SIG-M5 (cell line): ENCODE measurements around the gene CD40.

ENCODE experiments used
- DNase-seq: peaks from one replicate; lab custom pipeline; 2025; lab: John Stamatoyannopoulos, UW

The CD40 gene

DNA sequence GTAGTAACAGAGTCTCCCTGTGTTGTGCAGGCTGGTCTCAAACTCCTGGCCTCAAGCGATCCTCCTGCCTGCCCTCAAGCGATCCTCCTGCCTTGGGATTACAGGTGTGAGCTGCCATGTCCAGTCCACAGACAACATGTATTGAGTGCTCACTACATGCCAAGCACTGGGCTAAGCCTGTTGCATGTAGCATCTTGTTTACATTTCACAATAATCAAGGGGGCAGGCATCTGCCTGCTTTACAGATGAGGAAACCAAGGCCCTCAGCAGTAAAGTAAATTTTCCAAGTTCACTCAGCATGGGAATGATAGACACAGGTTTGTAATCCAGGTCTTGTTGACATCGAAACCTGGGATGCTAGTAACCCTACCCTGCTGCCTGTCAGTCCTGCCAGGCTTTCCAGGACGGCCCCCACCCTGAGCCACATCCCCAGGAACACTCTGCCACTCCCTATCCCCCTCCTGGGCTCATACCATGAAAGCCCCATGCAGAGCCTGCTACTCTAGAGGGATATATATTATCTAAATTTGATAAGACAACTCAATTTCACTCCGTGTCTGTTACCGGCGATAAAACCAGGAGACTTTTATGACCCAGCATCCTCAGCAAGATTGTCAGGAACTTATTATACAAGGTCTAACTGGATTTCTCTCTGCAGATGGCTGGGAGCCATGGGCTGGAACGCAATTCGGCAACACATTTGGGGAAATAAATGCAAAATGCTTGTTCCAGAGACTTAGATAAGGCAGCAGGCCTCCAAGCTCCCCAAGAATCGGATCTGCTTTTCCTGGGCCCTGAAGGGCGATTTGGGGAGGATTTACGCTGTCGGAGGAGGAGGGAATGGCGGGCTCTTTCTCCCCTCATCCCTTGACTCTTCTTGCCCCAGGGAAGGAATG, 30.4 kb downstream of the CD40 start:
- no peak for DNase-seq

DNA sequence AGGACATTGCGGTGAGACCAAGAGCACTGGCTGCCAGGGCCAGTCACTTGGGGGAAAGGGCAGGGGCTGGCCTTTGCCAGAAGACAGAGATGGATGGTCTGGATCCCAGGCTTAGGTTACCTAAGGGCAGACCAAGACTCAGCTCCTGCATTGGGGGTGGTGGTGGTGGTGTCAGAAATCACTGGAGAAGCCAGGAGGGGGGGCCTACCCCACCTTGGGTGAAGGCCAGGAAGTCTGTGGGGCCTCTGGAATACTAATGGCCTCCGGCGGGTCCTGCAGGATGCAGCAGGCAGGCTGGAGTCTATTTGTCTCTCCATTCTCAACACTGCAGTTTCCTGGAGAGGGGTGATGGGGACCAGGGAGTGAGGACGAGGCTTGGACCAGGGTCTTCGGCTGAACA, 32.8 kb downstream of the CD40 start:
- DNase-seq: no peak

DNA sequence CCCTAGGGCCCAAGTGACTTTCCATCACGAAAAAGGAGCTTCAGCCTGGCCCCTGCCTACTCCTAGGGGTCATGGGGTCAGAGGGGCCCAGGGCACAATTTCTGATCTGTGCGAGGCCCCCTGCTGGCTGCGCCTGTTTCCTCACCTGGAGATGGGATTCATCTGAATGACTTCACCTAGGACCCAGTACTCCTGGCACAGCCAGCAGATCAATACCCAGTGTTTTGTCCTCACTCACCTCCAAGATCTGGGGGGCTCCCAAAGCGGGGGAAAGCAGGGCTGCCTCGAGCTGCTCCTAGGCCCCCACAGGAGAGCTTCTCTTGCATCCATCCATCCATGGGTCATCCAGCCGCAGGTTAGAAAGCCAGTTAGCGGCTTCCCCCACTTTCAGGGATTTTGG, 33.8 kb downstream of the CD40 start:
- no peak for DNase-seq

DNA sequence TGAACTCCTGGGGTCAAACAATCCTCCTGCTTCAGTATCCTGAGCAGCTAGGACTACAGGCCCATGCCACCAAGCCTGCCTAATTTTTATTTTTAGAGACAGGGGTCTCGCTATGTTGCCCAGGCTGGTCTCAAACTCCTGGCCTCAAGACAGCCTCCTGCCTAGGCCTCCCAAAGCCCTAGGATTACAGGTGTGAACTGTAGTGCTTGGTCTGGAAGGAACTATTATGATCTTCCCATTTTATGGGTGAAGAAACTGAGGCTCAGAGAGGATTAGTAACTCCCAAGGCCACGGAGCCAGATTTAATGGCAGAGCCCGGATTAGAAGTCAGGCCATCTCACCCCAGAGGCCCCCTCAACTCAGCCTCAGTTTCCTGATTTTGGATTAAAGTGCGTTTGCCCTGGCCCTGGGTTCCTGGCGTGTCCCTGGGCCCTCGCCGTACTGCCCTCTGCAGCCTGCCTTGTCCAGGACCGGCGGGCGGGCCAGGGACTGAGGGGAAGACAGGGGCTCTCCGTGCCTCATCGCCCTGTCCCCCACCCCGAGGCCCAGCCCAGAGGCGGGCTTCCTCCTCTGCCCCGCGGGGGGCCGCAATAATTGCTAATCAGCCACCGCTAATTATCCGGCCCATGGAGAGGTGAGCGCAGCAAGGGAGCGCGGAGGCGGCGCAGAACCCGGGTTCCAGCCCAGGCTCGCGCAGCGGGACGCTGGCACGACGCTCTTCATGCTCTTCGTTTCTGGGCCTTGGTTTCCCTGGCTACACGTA, 34.9 kb downstream of the CD40 start:
- DNase-seq: no peak

DNA sequence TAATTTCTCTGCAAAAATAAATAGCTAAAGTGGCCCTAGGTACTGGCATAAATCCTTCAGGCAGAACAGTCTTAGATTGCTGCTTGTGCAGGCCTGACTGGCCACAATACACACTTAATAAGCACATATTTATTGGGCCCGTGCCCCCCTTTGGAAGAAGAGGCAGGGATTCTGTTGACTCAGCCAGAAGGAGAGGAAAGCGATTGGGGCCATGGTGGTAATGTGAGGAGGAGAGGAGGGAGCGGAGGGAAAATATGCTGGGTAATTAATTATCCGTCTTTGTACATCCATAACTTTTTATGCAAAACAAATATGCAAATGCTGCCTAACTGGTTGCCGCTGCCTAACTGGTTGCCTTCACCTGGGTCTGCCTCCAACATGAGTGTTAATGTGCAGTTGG, 36.2 kb downstream of the CD40 start:
- no peak for DNase-seq

DNA sequence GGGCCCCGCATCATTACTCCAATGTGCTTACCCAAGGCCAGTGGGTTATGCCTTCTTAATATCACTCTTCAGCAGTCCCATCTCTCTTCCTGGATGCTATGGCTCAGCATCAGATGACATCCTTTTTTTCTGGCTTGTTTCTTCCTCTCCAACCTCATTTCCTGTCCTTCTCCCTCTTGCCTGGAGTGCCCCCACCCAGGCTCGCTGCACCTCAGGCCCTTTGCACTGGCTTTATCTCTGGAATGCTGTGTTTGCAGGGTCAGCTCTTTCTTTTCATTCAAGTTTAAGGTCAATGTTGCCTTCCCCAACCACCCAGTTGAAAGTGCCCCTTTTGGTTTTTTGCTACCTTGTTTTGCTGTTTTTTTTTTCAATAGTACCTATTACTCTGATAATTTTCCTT, 36.7 kb downstream of the CD40 start:
- DNase-seq: no peak

GRCh38 chr20:46156065-46156464, 38.0 kb downstream of the CD40 start:
- no peak for DNase-seq

- no peak for DNase-seq
These were observed 39.0 kb downstream of the CD40 start for GRCh38 chr20:46157076-46157592.

GRCh38 chr20:46157625-46158024, 39.5 kb downstream of the CD40 start:
- no peak for DNase-seq

DNA sequence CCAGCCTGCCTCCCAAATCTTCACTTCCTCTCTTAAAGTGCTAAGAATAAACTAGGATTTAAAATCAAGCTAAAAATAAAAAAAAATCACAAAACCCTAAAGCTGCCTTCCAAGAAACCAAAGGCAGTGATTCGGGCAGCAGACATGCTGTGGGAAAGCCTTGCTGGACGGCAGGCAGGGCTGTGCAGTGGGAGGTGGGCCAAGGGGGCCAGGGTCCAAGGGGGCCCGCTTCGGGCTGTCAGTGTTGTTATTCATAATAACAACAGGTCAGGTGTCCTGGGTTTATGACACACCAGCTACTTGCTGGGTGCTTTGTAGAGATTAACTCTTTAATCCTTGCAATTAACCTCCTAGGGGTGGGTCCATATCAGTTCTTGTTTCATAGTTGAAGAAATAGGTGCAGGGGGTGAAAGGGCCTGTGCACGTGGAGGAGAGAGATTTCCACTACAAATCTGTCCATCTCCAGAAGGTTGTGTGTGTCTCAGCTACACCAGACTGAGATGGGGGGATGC, 40.4 kb downstream of the CD40 start:
- no peak for DNase-seq

- no peak for DNase-seq
These were observed 41.2 kb downstream of the CD40 start for GRCh38 chr20:46159101-46159897.

GRCh38 chr20:46160661-46161060, 42.5 kb downstream of the CD40 start:
- DNase-seq: no peak

DNA sequence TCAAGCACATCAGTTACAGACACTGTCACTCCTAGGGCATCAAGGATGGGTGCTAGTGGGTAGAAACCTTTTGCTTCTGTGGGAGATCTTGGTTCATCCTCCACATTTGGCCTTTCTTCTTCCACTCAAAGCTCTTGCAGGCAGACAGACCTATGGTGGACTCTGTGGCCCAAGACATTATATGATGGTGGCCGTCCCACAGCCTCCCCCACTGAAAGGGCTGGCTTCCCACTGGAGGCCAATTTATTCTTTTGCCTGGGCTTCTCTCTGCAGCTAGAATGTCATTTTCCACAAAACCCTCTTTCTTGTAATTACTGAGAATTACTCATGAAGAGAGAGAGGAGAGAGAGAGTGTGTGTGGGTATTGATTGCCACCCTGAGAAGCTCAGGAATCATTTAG, 43.8 kb downstream of the CD40 start:
- DNase-seq: no peak

- DNase-seq: no peak
These were observed 46.1 kb downstream of the CD40 start for GRCh38 chr20:46164254-46164653.

GRCh38 chr20:46167080-46167479, 49.0 kb downstream of the CD40 start:
- no peak for DNase-seq

DNA sequence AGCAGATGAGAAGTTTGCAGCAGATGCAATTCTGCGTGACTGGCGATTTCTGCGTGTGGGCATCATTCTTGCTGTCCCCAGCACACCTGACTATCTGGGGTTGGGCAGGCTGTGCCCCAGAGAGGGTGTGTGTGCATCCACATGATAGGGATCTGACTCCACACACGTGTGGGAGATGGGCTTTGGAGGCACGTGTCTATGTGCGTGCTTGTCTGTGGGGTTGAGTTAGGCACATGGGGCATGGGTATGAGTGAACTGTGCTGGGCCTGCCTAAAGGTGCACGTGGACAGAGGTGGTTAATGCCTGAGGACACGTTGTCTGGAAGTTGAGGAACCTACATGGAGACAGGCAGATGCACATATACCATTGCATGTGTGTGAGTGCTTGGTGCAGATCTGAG, 50.3 kb downstream of the CD40 start:
- DNase-seq: no peak

DNA sequence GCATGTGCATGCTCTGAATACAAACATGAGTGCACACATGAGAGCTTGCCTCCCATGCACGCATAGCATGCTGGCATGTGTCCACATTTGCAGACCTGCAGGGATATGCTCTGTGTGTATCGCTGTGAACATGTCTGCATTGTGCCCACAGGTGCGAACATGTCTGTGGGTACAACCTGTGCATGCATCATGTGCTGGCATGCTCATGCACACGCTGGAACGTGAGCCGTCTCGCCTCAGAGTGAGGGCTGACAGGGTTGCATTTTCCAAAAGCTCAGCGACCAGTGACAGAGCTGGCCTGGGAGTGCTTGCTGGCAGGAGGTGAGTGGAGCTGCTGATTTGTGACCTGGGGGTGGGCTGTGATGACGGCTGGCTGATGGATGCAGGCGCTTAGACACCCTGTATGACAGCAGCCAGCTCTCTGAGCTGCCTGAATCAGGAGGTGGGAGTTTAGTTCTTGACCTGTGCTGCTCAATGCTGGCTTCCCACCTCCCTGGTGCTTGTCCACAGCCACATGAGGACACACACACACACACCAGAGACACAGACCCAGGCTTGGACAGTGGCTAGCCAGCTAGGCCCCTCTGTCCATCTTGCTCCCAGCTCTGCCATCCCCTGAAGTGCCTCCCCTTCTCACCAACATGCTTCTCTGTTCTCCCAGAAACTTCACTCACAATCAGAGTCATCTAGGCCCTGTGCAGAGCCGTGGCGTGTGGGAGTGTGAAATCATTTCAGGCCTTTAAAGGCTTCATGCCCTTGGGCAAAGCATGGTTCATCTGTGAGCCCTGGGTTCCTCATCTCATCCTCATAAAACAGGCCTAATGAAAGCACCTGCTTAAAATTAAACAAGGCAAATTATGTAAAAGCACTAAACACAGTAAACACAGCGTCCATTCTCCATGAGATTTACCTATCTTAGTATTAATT, 51.4 kb downstream of the CD40 start:
- no peak for DNase-seq

DNA sequence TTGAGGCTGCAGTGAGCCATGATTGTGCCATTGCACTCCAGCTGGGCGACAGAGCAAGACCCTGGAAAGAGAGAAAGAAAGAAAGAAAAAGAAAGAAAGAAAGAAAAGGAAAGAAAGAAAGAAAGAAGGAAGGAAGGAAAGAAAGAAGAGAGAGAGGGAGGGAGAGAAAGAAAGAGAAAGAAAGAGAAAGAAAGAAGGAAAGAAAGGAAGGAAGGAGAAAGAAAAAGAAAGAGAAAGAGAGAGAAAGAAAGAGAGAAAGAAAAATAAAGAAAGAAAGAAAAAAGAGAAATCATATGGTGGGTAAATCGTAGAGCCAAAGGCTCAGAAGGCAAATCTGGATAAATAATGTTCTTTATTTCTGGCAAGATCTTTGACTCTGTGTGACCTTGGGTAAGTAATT, 53.4 kb downstream of the CD40 start:
- DNase-seq: no peak

- no peak for DNase-seq
These were observed 53.8 kb downstream of the CD40 start for GRCh38 chr20:46171909-46172308.

DNA sequence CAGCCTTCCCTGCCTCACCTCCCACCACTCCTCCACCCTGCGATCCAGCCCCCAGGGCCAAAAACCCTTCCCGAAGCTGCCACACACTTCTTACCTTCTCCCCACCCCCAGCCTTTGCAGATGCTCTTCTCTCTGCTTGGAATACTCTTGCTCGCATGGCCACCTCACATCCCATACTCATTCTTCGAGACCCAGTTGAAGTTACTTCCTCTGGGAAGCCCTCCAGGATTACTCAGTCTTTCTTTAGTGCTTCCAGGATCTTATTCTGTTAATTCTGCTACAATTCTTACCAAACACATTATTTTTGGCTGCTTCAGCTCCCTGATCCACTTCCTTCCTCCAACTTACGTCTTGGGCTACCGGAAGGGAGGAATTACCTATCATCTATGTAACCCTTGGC, 54.3 kb downstream of the CD40 start:
- no peak for DNase-seq

- no peak for DNase-seq
These were observed 54.9 kb downstream of the CD40 start for GRCh38 chr20:46172961-46173536.
